NCI-H1417 (cell line): ENCODE measurements around the gene REXO4.
A peak's percentile ranks its signal among the peaks of the same experiment; 100 is the strongest.
"Not testable (repeated sequence)": the region's sequence is repeated elsewhere in the genome, so short reads cannot be mapped to it uniquely, and the experiment has no call there.

Source experiments
- DNase-seq, 3 experiments: peaks; one replicate each; lab custom pipeline; 2025; lab: John Stamatoyannopoulos, UW

REXO4 gene

GRCh38 chr9:133421615-133422542, 4.1 kb upstream of the REXO4 start, which contains the start of gene ADAMTS13:
Gene ADAMTS13, plus strand, starts transcription at chr9:133422367. Its CDS starts 77 bp downstream, at chr9:133422444.
- DNase-seq, result peak in 1 of 3 experiments; percentile 10

DNA sequence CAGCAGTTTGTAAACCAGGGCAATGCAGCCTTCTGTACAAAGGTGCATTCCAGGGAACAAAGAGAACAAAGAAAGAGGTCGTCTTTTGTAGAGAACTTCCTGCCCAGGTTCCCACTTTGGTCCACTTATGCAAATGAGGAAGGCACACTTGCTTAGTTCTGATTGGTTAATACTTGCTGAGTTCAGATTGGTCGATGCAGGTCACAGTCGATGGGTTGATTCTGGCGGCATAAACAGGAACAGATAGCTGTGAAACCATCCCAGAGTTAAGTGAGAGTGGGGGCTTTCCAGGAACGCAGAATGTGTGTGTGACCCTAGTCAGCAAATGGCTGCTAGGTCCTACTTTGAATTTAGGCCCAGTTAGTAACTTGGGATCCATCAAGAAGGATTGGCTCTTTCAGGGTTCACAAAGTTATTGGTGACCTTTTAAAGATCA, 2.6 kb upstream of the REXO4 start:
- DNase-seq, result no peak

DNA sequence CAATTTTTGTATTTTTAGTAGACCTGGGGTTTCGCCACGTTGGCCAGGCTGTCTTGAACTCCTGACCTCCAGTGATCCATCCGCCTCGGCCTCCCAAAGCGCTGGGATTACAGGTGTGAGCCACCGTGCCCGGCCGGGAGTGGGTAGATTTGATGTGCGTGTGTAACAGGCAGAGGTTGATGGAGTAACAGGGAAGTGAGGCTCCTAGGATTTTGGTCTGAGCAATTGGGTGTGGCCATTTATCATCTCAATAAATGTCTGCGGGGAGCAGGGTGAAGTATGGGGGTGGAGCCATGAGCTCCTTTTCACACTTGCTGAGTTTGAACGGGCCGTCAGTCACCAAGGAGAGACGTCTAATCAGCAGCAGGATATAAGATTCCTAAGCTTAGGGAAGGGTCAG, 1.2 kb upstream of the REXO4 start:
- no peak for DNase-seq

DNA sequence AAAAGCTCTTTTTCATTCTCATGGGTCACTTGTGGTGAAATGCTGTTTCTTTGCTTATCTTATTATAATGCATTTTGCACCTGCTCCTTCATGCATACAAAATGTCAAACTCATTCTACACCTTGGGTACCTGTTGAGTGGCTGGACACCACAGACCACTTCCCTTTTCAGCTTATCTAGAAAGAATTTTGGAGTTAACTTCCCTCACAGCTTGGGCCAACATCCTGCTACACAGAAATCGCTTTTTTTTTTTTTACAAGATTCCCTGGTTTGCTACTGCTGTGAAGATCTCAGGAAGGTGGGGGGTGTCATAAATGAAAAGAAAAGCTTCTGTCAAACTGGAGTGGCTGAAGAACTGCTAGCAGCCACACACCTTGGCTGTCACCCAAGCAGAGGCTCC, 2.6 kb downstream of the REXO4 start:
- no peak for DNase-seq

GRCh38 chr9:133408042-133408441, 9.8 kb downstream of the REXO4 start:
- no peak for DNase-seq

- peak; percentile 27 to 71 (median 47) for DNase-seq
Observed at GRCh38 chr9:133406480-133407307, 11.1 kb downstream of the REXO4 start.

DNA sequence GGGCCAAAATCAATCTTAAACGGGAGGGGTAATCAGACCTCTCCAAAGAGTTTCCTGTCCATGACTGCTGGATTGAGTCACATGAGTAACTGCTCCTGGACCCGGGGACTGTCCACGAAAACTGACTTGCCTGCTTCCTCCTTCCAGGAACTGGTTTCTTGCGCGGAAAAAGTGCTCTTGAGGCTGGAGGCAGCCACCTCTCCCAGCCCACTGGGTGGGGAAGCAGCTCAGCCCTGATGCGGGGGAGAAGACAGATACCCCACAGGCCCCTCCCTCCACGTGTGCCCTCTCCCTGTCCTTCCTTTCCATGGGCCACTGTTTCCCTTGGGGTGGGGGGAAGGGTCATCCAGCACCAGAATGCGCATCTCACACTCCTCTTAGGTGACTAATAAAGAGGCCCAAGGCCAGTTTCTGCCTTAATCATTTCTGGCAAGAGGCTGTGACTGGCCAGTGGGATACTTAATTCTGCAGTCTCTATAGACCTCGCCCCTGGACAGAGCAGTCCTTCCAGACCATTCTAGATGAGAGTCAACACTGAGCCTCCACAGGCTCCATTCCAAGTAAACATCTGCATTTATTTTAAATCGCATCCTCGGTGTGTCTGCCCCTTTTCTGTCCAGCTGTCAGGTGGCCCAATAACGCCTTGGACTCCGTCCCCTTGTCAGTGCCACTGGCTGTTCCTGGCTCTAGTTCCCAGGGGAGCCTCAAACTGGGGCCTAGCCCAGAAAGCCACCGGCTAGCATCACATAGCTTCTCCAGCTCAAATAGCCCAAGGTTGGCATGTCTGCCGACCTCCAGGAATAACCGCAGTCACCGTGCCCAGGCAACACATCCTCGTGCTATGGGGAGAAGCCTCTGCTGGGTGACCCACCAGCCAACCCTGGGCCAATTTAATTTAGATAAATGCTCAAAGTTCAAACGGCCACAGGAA, 12.0 kb downstream of the REXO4 start:
- DNase-seq, result no peak

- DNase-seq, result no peak
Observed at GRCh38 chr9:133404454-133405002, 13.3 kb downstream of the REXO4 start.

GRCh38 chr9:133403766-133404453, 13.9 kb downstream of the REXO4 start:
- DNase-seq, result peak; percentile 5 to 56 (median 21)

GRCh38 chr9:133402689-133403088, 15.1 kb downstream of the REXO4 start:
- DNase-seq, result no peak

DNA sequence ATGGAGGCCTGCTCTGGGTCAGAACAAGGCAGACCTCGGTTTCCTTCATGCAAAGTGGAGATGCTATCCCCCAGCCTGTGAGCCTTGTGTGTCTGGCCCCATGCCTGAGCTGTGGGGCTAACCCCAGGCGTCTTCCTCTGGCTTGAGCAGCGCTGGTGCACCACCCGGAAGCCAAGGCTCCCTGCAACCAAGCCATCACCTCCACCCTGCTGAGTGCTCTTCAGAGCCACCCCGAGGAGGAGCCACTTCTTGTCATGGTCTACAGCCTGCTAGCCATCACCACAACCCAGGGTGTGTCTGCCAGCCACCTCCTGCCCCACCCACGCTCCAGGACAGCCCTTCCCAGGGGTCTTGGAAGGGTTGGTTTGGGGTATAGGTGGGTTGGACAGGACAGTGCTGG, 16.2 kb downstream of the REXO4 start:
- no peak for DNase-seq

DNA sequence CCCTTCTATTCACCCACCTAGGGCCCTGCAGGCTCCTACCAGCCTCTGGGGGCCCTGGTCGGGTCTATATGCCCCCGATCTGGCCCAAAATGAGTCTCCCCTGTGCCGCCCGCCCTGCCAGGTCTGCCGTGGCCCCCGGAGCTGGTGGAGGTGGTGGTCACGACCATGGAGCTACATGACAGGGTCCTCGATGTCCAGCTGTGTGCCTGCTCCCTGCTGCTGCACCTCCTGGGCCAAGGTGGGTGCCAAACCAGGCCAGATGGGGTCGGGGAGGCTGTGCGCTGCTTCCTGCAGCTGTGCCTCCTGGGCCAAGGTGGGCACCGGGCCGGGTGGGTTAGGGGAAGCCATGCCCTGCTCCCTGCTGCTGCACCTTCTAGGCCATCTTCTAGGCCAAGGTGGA, 17.5 kb downstream of the REXO4 start:
- DNase-seq, result no peak

DNA sequence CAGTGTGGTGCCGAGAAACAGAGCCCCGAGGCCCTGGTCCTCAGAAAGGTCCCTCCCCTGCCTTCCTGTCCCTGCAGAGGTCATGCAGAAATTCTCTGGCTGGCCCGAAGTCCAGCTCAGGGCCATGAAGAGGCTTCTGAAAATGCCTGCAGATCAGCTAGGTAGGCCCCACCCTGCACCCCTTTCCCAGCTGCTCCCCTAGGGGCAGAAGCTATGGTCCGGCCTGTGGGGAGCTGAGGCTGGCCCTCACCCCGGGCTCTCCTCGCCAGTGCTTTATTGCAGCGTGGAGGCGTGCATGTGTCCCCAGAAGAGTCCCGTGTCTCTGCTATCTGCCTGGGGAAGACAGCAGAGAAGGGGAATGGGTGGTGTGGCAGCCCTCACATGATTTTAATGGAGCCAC, 19.9 kb downstream of the REXO4 start:
- DNase-seq, result no peak

DNA sequence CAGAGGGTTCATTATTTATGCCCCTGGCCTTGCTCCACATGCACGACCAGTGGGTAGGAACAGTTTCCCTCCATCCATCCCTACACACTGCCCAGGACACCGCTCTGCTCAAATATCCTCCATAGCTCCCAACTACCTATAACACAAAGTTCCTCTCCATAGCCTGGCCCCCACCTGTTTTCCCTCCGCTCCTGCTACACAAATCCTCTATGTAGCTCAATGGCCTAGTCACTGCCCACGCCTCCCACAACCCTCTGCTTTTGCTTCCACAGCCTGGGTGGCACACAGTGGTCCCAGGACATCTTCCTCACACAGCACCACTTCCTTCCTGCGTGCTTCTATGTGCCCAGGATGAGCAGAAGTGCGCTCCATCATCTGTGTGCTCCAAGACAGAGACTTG, 20.4 kb downstream of the REXO4 start:
- DNase-seq, result no peak

GRCh38 chr9:133396952-133397351, 20.9 kb downstream of the REXO4 start:
- DNase-seq, result no peak

- no peak for DNase-seq
Observed at GRCh38 chr9:133394687-133395271, 23.0 kb downstream of the REXO4 start.

- DNase-seq, result no peak
Observed at GRCh38 chr9:133393399-133393798, 24.4 kb downstream of the REXO4 start.

DNA sequence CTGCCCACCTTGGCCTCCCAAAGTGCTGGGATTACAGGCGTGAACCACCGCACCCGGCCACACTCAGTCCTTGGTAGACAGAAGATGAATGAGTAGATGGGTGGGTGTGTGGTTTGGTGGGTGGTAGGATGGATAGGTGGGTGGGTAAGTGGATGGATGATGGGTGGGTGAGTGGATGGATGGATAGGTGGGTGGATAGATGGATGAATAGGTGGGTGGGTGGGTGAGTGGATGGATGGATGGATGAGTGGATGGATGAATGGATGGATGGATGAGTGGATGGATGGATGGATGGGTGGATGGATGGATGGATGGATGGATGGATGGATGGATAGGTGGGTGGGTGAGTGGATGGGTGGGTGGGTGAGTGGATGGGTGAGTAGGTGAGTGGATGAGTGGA, 25.5 kb downstream of the REXO4 start:
- DNase-seq, result not testable (repeated sequence)

GRCh38 chr9:133391449-133391848, 26.4 kb downstream of the REXO4 start:
- DNase-seq, result not testable (repeated sequence)

DNA sequence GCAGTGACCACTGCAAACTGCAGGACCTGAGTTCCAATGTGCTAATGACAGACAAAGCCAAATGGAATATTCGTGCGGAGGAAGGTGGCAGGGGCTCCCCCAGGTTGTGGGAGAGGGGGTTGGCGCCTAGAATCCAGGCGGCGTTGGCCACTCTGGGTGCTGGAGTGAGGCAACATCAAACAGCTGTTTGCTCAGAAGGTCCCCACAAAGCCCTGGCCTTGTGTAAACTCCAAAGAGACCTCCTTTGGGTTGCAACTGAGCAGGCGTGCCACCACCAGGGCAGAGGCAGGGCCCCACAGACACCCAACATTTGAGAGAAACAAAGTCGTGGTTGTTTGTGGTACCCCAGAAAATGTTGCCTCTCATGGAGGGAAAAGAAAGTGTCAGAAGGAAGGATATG, 27.1 kb downstream of the REXO4 start:
- DNase-seq, result no peak
